Measurements from ENCODE around the gene SRC.

The SRC gene

GRCh38 chr20:37426978-37427377, 81.0 kb downstream of the SRC start:
- no peak for DNase-seq (ENCODE audit: low spot score)

DNA sequence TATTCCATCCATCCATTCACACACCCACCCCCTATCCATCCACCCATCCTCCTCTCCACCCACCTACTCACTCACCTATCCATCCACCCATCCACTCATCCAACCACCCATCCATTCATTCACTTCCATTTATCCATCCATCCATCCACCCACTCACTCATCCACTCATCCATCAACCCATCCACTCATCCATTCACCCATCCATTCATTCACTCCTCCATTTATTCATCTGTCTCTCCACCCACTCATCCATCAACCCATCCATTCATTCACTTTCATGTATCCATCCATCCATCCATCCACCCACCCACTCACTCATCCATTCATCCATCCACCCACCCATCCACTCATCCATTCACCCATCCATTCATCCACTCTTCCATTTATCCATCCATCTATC, 84.1 kb downstream of the SRC start:
- no peak for DNase-seq (ENCODE audit: low spot score)

GRCh38 chr20:37430778-37431460, 85.0 kb downstream of the SRC start:
- DNase-seq (ENCODE audit: low spot score), result no peak

- no peak for DNase-seq (ENCODE audit: low spot score)
Observed at GRCh38 chr20:37431786-37432185, 85.8 kb downstream of the SRC start.

DNA sequence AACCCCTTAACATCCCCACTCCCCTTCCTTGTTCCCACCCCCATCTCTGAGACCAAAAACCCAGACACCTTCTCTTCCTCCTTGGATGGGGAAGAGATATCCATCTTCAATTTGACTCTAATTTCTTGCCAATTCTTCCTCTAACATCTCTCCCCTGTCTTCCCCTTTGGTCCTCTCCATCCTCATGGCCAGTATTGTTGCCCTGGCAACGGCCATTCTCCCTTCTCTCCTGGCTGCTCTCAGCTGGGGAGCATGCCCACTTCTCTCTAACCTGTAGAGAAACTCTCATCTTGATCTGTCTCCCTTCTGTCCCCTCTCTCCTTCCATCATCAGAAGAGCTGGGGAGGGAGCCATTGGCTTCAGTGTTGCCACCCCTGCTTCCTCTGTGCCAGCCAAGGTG, 86.7 kb downstream of the SRC start:
- no peak for DNase-seq (ENCODE audit: low spot score)

DNA sequence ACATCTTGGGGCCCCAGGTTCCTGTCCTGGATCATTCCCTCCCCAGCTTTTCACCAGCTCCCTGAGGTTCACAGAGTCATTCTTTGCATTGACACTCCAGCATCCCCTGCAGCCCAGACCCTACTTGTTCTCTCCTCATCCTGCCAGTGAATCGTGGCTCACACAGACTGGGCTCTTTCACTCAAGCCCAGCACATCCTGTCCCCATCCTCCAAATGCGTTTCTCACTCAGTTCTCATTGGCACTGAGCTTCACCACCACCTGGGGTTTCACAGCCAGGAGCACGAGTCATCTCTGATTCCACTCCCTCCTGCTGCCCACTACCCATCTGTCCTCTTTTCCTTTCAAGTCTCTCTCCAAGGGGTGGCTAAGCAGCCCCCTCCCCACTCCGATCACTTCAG, 89.7 kb downstream of the SRC start:
- no peak for DNase-seq (ENCODE audit: low spot score)

DNA sequence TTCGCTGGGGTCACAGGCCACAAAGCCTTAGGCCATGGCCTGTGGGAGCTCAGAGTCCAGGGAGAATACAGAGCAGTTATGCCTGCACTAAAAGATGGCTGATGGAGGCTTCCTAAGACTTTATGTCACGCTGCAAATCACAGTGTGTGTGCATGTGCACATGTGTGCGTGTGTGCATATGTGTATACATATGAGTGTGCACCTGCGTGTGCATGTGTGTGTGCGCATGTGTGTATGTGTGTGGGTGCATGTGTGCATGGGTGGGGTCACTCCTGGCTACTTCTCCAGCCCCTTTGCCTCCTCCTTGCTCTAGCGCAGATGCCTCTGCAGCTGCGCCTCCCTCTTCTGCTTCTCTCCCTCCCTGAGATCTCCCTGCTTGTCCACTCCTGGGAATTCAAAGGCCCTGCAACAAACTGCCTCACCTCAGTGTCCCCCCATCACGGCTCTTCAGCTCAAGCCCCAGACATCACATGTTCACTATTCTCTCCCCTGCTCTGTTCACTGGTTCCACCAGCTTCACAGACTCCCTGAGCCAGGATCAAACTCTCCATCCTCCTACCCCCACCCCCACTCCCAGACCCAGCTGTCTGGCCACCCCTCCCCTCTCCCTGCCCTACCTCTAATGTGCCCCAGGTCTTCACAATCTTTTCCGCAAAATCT, 90.7 kb downstream of the SRC start:
- no peak for DNase-seq (ENCODE audit: low spot score)

GRCh38 chr20:37437676-37438075, 91.7 kb downstream of the SRC start:
- DNase-seq (ENCODE audit: low spot score), result no peak

GRCh38 chr20:37438464-37439222, 92.7 kb downstream of the SRC start:
- DNase-seq (ENCODE audit: low spot score), result no peak

GRCh38 chr20:37439223-37439933, 93.4 kb downstream of the SRC start:
- DNase-seq (ENCODE audit: low spot score), result no peak

- no peak for DNase-seq (ENCODE audit: low spot score)
Observed at GRCh38 chr20:37441023-37441422, 95.1 kb downstream of the SRC start.

GRCh38 chr20:37442547-37442946, 96.6 kb downstream of the SRC start:
- no peak for DNase-seq (ENCODE audit: low spot score)

DNA sequence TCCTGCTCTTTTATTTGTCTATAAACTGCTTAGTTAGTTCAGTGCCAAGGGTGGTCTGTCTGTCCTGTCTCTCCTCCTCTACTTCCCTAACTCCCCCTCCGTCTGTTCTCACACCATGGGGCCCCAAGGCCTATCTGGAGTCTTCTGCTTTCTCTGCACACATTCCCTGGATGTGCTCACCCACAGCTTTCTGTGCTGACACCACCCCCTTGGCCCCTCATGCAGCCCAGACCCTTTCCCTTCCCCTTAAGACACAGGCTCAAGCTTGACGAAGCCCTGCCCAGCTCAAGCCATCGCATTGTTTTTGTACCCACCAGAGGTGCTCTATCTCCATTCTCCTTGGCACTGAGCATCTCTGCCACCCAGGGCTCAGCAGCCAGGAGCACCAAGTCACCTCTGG, 97.0 kb downstream of the SRC start:
- no peak for DNase-seq (ENCODE audit: low spot score)

GRCh38 chr20:37443596-37443995, 97.7 kb downstream of the SRC start:
- DNase-seq (ENCODE audit: low spot score), result no peak

DNA sequence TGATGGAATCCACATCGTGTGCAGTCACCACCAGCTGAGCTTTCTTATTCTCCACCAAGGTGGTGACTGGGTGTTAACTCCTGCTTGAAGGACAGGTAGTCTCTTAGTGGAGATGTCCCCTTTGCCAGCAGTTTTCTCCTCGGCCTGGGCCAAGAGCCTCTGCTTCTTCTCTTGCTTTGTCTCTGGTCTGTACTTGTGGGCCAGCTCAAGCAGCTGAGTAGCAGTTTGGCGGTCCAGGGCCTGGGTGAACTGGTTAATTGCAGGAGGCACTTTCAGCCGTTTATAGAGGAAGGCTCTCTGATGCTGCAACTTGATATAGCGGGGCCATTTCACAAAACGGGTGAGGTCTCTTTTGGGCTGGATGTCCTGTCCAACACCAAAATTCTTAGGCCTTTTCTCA, 99.1 kb downstream of the SRC start:
- DNase-seq (ENCODE audit: low spot score), result no peak

- DNase-seq (ENCODE audit: low spot score), result no peak
Observed at GRCh38 chr20:37446286-37447032, 100.5 kb downstream of the SRC start.

DNA sequence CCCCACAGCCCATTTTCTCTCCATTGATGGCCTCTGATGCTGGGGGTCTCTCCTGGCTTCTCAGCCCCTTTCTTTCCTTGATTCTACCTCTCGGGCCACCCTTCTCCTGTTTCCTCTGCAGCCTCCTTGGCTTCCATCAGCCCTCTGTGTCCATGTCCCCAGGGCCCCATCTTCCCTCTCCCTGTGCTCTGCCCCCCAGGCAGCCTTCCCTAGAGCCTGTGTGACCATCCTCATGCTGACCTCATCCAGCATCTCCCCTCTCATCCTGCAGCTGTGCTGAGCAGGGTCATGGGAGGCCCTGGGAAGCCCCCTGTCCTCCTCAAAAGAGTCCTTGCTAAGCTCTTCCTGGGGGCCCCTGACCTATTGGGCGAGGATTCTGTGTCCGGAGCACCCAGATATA, 101.7 kb downstream of the SRC start:
- no peak for DNase-seq (ENCODE audit: low spot score)

DNA sequence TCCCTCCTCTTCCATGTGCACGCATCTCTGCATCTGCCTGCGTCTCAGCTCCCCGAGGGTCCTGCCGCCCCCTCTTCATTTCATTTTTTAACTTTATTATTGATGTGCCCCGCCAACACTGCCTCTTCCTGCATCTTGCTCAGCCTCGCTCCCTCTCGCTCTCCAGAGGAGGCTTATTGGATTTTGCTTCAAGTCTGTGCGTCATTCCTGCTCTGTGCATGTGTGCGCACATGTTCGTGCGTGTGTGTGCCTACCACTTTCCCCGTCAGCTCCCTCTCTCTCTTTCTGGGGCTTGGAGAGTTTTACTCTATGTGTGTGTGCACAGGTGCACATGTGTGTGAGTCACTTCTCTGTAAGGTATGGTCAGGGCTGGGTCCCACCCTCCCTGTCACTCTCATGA, 103.3 kb downstream of the SRC start:
- no peak for DNase-seq (ENCODE audit: low spot score)

DNA sequence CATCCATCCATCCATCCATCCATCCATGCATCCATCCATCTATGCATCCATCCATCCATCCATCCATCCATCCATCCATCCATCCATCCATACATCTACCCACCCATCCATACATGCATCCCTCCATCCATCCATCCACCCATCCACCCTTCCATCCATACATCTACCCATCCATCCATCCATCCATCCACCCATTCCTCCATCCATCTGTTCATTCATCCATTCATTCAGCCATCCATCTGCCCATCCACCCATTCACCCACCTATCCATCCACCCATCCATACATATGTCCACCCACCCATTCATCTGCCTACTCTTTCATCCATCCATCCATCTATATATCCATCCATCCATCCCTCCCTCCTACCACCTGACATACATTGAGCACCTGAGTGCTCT, 104.4 kb downstream of the SRC start:
- no peak for DNase-seq (ENCODE audit: low spot score)

- DNase-seq (ENCODE audit: low spot score), result no peak
Observed at GRCh38 chr20:37451616-37452015, 105.7 kb downstream of the SRC start.

GRCh38 chr20:37452236-37452635, 106.3 kb downstream of the SRC start:
- no peak for DNase-seq (ENCODE audit: low spot score)

DNA sequence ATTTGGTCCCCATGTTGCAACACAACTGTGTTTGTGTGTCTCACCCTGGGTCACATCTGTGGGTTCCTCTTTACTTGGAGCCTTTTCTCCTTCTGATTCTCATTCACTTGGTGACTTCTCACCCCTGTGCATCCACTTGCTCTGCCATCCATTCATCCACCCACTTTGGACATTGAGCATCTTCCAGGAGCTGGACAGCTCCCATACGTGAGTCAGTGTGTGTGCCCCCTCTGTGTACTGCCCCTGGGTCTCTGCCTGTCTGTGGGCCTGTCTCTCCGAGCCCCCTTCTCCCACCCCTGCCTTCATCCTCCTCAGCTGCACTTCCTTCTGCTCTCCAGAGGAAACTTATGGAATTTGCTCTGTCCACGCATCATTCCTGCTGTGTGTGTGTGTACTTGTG, 107.3 kb downstream of the SRC start:
- DNase-seq (ENCODE audit: low spot score), result no peak
